Erythroblast (primary cell): Measurements from ENCODE around the gene PAM16.

Experiments
- GATA1 ChIP-seq: IDR thresholded peaks from 2 replicates; pipeline ENCODE4 v1.6.1; 2011; ENCODE audit warnings: low read depth, mild to moderate bottlenecking, control low read depth, low read length, moderate library complexity
- POLR2A ChIP-seq: IDR thresholded peaks from 2 replicates; pipeline ENCODE4 v1.6.1; 2011; ENCODE audit warnings: mild to moderate bottlenecking, low read length

DNA sequence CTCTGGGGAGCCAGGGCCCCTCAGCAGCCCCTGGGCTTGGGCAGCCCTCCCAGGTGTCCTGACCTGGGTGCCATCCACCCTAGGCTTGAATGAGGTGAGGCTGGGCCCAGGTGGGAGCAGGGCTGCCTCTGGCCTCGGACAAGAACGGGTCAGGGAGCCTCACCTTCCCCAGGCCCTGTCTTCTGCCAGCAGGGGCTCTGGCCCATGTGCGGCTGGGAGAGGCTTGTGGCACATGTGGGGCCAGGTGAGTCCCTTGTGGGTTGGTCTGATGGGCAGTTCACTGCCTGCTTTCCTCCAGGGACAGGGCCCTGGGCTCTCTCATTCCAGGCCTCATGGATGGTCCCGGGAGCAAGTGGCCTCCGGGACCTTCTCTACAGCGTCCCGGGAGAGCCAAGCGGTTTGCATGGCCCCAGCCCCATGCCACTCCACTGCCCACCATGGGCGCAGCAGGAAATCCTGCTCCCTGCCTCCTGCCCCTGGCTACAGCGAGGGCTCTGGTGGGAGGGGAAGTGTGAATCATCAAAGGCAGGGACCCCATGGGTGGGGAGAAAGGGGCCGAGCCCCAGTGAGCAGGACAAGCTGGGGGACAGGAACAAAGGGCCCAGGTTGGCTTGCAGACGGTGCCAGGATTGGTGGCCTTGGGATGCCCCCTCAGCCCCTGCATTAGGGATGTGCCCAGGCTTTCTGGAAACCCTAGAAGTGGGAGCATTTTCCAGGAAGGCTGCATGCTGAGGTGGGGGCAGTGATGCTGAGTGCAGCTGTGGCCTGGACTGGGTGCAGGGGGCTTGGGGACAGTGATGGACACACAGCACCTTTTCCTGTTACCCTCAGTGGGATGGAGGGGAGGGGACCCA, 32.7 kb upstream of the PAM16 start:
- TF ChIP-seq POLR2A (no peak), GATA1 (no peak)
